WI38 (cell line): ENCODE data around the gene TIMM22.

ENCODE experiments used
- H3K4me3 ChIP-seq: 2 replicates; pipeline ENCODE4 v1.5.1; 2011; ENCODE audit warnings: low read depth, mild to moderate bottlenecking, control low read depth, low read length
- TF ChIP-seq, protein P1 (sequence below): IDR thresholded peaks from 2 replicates; pipeline ENCODE4 v1.5.1; 2012; ENCODE audit warnings: low read depth, mild to moderate bottlenecking, control low read depth, low read length

Gene TIMM22

DNA sequence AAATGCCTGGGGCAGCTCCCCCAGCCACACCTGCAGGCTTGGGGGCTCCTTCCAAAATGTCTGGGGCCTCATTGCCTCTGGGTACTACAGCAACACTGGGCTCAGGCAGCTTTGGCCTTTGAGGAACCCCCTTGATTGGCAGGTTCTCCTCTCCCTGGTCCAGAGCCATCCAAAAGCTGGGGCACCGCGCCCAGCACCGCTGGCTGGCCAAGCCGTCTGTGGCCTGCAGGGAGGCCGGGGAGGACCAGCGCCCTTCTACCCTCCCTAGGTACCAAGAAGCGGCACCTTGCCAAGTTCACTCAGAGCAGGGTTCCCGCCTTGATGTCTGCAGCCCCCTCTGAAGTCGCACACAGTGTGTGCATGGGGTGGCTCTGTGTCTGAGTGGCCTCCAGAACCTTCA, 30.1 kb downstream of the TIMM22 start:
- TF ChIP-seq, protein P1, sequence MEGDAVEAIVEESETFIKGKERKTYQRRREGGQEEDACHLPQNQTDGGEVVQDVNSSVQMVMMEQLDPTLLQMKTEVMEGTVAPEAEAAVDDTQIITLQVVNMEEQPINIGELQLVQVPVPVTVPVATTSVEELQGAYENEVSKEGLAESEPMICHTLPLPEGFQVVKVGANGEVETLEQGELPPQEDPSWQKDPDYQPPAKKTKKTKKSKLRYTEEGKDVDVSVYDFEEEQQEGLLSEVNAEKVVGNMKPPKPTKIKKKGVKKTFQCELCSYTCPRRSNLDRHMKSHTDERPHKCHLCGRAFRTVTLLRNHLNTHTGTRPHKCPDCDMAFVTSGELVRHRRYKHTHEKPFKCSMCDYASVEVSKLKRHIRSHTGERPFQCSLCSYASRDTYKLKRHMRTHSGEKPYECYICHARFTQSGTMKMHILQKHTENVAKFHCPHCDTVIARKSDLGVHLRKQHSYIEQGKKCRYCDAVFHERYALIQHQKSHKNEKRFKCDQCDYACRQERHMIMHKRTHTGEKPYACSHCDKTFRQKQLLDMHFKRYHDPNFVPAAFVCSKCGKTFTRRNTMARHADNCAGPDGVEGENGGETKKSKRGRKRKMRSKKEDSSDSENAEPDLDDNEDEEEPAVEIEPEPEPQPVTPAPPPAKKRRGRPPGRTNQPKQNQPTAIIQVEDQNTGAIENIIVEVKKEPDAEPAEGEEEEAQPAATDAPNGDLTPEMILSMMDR: no peak
- H3K4me3 ChIP-seq: no peak overlapping the region

DNA sequence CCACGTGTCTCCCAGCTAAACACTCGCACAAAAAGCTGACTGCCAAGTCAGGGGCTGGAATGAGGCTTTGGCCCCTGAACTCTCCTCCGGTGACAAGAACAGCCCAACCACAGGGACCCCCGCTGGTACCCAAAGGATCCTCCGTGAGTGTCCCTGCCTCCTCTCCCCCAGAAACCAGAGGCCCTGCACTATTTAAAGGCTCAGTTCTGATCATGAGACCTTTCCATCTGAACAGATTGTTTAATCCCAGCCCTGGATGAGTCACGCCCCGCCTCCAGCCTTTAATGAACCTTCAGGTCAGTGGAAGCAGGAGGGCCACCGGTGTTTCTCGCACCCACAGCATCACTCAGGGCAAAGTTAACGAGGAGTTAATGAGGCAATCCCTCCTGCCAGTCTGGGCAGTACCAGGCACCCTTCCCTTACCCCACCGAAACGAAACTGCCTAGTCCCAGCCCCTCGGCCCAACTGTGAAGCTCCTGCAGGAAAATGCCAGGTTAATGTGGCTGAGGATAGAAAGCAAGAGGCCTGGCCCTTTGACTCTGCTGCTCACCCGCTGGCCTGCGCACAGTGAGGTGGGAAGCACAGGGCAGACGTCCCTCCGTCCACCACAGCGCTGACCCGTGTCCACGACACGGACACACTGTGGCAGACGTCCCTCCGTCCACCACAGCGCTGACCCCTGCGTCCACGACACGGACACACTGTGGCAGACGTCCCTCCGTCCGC, 32.4 kb downstream of the TIMM22 start:
- TF ChIP-seq, protein P1: no peak
- H3K4me3 ChIP-seq: no peak overlapping the region

DNA sequence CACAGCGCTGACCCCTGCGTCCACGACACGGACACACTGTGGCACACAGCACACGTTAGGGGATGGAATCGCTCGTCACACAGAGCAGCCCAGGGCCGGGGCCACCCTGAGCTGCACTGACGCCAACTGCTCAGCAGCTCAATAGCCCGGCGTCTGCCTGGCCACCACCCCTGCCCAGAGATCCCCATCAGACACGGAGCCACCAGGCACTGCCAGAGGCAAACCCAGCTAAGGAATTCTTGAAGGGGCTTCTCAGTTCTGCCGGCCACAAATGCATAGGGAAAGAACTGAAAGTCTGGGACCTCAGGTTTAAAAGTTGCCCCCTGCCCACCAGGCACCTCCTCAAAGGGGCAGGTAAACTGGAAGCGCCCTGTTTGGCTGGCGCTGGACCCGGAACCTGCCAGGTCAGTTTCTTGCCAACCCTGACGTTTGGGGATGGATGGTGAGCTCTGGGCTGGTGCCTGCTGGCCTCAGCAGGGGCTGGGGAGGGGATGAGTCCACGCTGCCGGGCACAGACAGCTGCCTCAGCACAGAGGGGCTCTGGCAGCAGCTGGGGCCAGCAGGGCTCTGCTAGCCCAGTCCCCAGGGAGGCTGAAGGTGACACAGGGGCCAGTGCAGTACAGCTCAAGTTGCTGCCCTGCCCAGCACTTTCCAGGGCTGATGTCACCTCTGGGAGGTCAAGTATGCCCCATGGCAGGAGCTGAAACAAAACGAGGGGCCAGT, 33.2 kb downstream of the TIMM22 start:
- TF ChIP-seq, protein P1: no peak
- H3K4me3 ChIP-seq: no peak overlapping the region

DNA sequence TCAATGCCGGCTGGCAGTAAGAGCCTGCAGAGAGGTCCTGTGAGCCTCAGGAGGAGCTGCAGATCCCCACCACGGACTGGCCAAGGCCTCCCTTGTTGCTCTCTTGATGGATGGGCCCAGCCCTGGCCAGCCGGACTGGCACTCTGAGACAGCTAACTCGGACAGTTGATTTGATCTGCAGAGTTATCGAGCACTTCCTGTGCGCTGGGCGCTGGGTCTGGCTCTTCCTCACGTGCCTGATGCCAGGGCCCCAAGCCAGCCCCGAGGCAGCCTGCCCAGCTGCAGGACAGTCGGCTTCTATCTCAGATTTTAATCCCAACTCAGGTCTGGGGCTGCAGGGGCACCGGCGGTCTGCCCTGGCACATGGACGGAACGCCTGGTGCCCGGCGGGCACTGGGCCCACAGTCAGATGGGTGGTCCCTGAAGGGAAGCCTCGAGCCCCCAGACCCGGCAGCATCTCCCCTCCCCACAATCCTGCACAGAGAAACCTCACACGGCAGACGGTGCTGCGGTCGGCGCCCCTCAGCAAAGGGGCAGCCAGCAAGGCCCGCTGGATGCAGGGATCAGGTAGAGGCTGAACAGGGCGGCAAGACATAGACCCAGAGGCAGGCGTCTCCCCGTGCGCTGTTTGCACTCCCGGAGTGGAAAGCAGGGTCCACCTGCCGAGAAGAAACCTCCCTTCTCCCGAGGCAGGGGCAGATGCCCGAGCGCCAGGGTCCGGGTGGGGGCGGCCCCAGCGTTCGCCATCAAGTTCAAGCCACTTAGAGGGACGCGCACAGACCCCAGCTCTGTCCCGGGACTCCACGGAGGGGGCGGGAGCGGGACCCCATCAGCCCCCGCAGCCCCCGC, 34.0 kb downstream of the TIMM22 start:
- TF ChIP-seq, protein P1: no peak
- no peak overlapping the region for H3K4me3 ChIP-seq

DNA sequence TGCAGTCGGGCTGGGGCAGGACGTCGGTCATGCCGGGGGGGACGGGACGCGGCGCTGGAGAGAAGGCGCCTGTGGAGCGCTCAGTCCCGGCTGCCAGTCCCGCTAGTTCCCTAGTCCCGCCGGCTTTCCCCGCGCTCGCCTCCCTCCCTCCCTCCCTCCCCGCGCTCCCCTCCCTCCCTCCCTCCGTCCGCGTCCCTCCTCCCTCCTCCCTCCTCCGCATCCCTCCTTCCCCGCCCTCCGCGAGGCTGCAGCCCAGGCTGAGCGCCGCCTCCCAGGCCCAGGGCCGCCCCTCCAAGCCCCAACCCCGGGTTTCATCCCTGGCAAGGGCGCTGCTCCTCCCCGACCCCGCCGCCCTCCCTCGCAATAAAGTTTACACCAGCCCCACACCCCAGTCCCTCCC, 34.8 kb downstream of the TIMM22 start:
- no peak overlapping the region for H3K4me3 ChIP-seq
- TF ChIP-seq, protein P1: no peak

DNA sequence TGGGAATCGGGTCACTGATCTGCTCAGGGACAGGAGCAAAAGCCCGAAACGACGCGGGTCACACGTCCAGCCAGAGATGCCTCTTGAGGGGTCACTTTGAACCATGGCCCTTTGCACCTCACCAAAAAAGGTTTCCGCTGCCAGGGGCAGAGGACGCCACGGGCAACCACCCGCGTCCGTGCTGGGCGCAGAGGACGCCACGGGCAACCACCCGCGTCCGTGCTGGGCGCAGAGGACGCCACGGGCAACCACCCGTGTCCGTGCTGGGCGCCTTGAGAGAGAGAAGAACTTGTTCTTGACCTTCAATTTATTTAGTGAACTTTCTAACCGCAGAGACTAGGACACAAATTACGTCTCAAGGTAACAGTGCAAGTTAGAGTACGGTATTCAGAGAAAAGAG, 35.5 kb downstream of the TIMM22 start:
- no peak overlapping the region for H3K4me3 ChIP-seq
- TF ChIP-seq, protein P1: no peak

DNA sequence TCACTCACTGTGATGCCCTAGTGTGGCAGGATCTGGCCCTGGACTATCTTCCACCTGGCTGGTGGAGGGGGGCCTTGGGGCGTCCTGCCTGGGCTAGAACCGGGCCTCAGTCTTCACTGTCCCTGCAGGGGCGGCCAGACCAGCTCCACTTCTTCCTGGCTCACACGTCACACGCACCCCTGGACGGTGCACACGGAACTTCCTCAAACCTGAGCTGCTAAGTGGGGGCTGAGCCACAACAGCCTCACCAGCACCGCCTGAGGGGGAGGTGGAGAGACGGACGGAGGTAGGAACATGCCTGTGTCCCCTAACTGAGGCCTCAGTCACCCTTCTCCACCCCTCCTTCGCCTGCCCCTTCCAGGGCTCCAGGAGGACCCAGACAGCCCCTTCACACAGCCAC, 36.6 kb downstream of the TIMM22 start:
- H3K4me3 ChIP-seq: no peak overlapping the region
- TF ChIP-seq, protein P1: no peak
